HCT116 (cell line): Measurements from ENCODE around the gene C12orf75. TPM values are rescaled to one million over a fixed set of nuclear protein-coding genes. Genes with fewer than 3 reads are reported as not detected.

Source experiments
- ATAC-seq: fragments of 200-7000 bp; cut with Tn5 transposase; 2 replicates; pipeline ENCODE4 v1.9.1; 2020; ENCODE audit warnings: mild to moderate bottlenecking, moderate library complexity
- BruUV-seq: library from RNA; stranded (reverse); fragments of 400-500 nt; replicated peaks from 2 replicates; lab custom pipeline; 2021; lab: Mats Ljungman, UMichigan
- CTCF ChIA-PET: fragments of 300-600 bp; sonication (Branson Sonifier 250); formaldehyde crosslinking; loops from one replicate; lab custom pipeline; 2021; ENCODE audit warnings: antibody characterized with exemption; lab: Charles Lee
- POLR2A ChIA-PET: fragments of 300-600, 350-600 bp; sonication (Branson Sonifier 250); formaldehyde crosslinking; loops from one replicate; lab custom pipeline; 2021; ENCODE audit warnings: antibody characterized with exemption; lab: Charles Lee
- RAD21 ChIA-PET, 2 experiments: fragments of 300-600 bp; sonication (Branson Sonifier 250); formaldehyde crosslinking; loops; one replicate each; lab custom pipeline; 2023; ENCODE audit warnings: low total read pairs in 2 of 2; ENCODE audit not compliant: uncharacterized antibody in 2 of 2, unreplicated experiment in 2 of 2, low non-redundant PET in 1 of 2; lab: Charles Lee
- DNase-seq: peaks from one replicate; pipeline ENCODE4 v3.0.0-alpha.2; 2010; ENCODE audit warnings: low read depth, low spot score
- H2AFZ ChIP-seq: fragments of 200-600 bp; shearing (Covaris generic), sonication (generic); 2 replicates; pipeline ENCODE4 v1.6.1; 2017; ENCODE audit warnings: low read depth, mixed run types, mixed read lengths, antibody characterized with exemption, low read length; ENCODE audit not compliant: poor library complexity, severe bottlenecking
- H3K27ac ChIP-seq: 2 replicates; pipeline ENCODE4 v1.5.1; 2012; ENCODE audit warnings: low read depth, low read length
- H3K27me3 ChIP-seq: fragments of 200-600 bp; sonication (generic); 2 replicates; pipeline ENCODE4 v1.6.1; 2016; ENCODE audit warnings: mixed run types, low read length, mixed read lengths; ENCODE audit not compliant: insufficient read depth
- H3K36me3 ChIP-seq, 2 experiments: fragments of 200-500 bp in 1 of 2; fragments of 200-600 bp in 1 of 2; sonication (Bioruptor generic) in 1 of 2; sonication (generic) in 1 of 2; 2 replicates each; pipeline versions ENCODE4 v1.5.1 to v1.6.1; 2014 to 2016; ENCODE audit warnings: low read length in 2 of 2, inconsistent platforms in 1 of 2, mixed read lengths in 1 of 2, mixed run types in 1 of 2; ENCODE audit not compliant: insufficient read depth in 2 of 2, control insufficient read depth in 1 of 2
- H3K4me1 ChIP-seq, 2 experiments: fragments of 200-600 bp in 1 of 2; sonication (generic) in 1 of 2; 2 replicates each; pipeline versions ENCODE4 v1.5.1 to v1.6.1; 2012 to 2017; ENCODE audit warnings: low read length in 2 of 2, inconsistent platforms in 1 of 2, mild to moderate bottlenecking in 1 of 2, mixed read lengths in 1 of 2, mixed run types in 1 of 2, moderate library complexity in 1 of 2; ENCODE audit not compliant: insufficient read depth in 2 of 2, control insufficient read depth in 1 of 2
- H3K4me2 ChIP-seq: fragments of 200-600 bp; sonication (generic); 2 replicates; pipeline ENCODE4 v1.6.1; 2017; ENCODE audit warnings: mixed run types, low read length, mixed read lengths
- H3K4me3 ChIP-seq, 2 experiments: fragments of 200-600 bp in 1 of 2; sonication (generic) in 1 of 2; replicated peaks in 1 of 2; 2 replicates each; pipeline ENCODE4 v1.5.1; 2011 to 2016; ENCODE audit warnings: low read length in 2 of 2, control low read depth in 1 of 2, low read depth in 1 of 2, mild to moderate bottlenecking in 1 of 2, mixed read lengths in 1 of 2, mixed run types in 1 of 2
- H3K79me2 ChIP-seq: fragments of 200-600 bp; sonication (generic); 2 replicates; pipeline ENCODE4 v1.6.1; 2017; ENCODE audit warnings: mild to moderate bottlenecking, mixed run types, low read length, moderate library complexity, mixed read lengths; ENCODE audit not compliant: insufficient read depth
- H3K9ac ChIP-seq: fragments of 200-600 bp; sonication (generic); 2 replicates; pipeline ENCODE4 v1.6.1; 2016; ENCODE audit warnings: low read length, mixed read lengths
- H3K9me2 ChIP-seq: fragments of 200-600 bp; sonication (generic), shearing (Covaris generic); 2 replicates; pipeline ENCODE4 v1.6.1; 2017; ENCODE audit warnings: mixed run types, mild to moderate bottlenecking, moderate library complexity; ENCODE audit not compliant: insufficient read depth
- H3K9me3 ChIP-seq, 2 experiments: fragments of 200-500 bp in 1 of 2; fragments of 200-600 bp in 1 of 2; sonication (Bioruptor generic) in 1 of 2; sonication (generic) in 1 of 2; 2 replicates each; pipeline ENCODE4 v1.6.1; 2014 to 2017; ENCODE audit warnings: low read length in 2 of 2, mixed read lengths in 2 of 2, inconsistent platforms in 1 of 2, low read depth in 1 of 2, mild to moderate bottlenecking in 1 of 2, mixed run types in 1 of 2, moderate library complexity in 1 of 2; ENCODE audit not compliant: control insufficient read depth in 1 of 2, insufficient read depth in 1 of 2
- H4K20me1 ChIP-seq: fragments of 200-600 bp; sonication (generic), shearing (Covaris generic); 2 replicates; pipeline ENCODE4 v1.6.1; 2017; ENCODE audit warnings: mixed run types, mild to moderate bottlenecking, moderate library complexity; ENCODE audit not compliant: insufficient read depth
- CBX3 ChIP-seq: IDR thresholded peaks from 2 replicates; pipeline ENCODE4 v1.6.1; 2012; ENCODE audit warnings: low read depth
- CTCF ChIP-seq, 3 experiments: fragments of 200-600 bp in 1 of 3; sonication (generic) in 1 of 3; IDR thresholded peaks in 2 of 3; conservative IDR thresholded peaks in 1 of 3; 2 replicates each; pipeline ENCODE4 v1.5.1; 2012 to 2017; ENCODE audit warnings: low read depth in 2 of 3, low read length in 2 of 3, antibody characterized with exemption in 1 of 3, borderline replicate concordance in 1 of 3, control low read depth in 1 of 3, mild to moderate bottlenecking in 1 of 3, mixed read lengths in 1 of 3, mixed run types in 1 of 3, moderate library complexity in 1 of 3; ENCODE audit not compliant: insufficient read depth in 1 of 3
- ELF1 ChIP-seq: IDR thresholded peaks from 2 replicates; pipeline ENCODE4 v1.6.1; 2012; ENCODE audit warnings: low read depth, borderline replicate concordance
- EZH2phosphoT487 ChIP-seq: fragments of 200-600 bp; IDR thresholded peaks from 2 replicates; pipeline ENCODE4 v1.6.1; 2018; ENCODE audit warnings: antibody characterized with exemption, borderline replicate concordance
- FOSL1 ChIP-seq: IDR thresholded peaks from 2 replicates; pipeline ENCODE4 v1.6.1; 2012; ENCODE audit warnings: low read depth
- POLR2A ChIP-seq: IDR thresholded peaks from 2 replicates; pipeline ENCODE4 v1.7.0; 2011; ENCODE audit warnings: borderline replicate concordance; ENCODE audit not compliant: insufficient read depth, insufficient read length; ENCODE audit errors: extremely low read depth
- POLR2AphosphoS5 ChIP-seq: IDR thresholded peaks from 2 replicates; pipeline ENCODE4 v1.6.1; 2011; ENCODE audit warnings: mild to moderate bottlenecking, low read depth, low read length, moderate library complexity
- REST ChIP-seq: IDR thresholded peaks from 2 replicates; pipeline ENCODE4 v1.6.1; 2012; ENCODE audit warnings: low read depth
- SIN3A ChIP-seq: IDR thresholded peaks from 2 replicates; pipeline ENCODE4 v1.6.1; 2012; ENCODE audit warnings: low read depth
- YY1 ChIP-seq: IDR thresholded peaks from 2 replicates; pipeline ENCODE4 v1.6.1; 2011; ENCODE audit warnings: low read length, low read depth, moderate library complexity, mild to moderate bottlenecking; ENCODE audit not compliant: insufficient replicate concordance; ENCODE audit errors: extremely low read depth
- ZFX ChIP-seq: fragments of 450-650 bp; IDR thresholded peaks from 2 replicates; pipeline ENCODE4 v1.6.1; 2017
- ZNF274 ChIP-seq: fragments of 200-500 bp; sonication (Bioruptor generic); IDR thresholded peaks from 2 replicates; pipeline ENCODE4 v1.6.1; 2014; ENCODE audit warnings: mild to moderate bottlenecking, low read depth, low read length, inconsistent platforms
- intact Hi-C: fragments of 100-400 bp; cut with micrococcal nuclease; formaldehyde crosslinking; loops from 2 replicates; pipeline ENCODE4 v1.10.0; 2022
- total RNA-seq: library from RNA; stranded (reverse); gene quantifications from one replicate; pipeline ENCODE4 v1.2.1, GENCODE V29; 2021; ENCODE audit not compliant: unreplicated experiment

Gene C12orf75
- total RNA-seq, 1 experiment from 2014 or later, result 81.0 TPM

- TF ChIP-seq POLR2AphosphoS5, result no peak
Observed at GRCh38 chr12:105315130-105315529, 15.4 kb upstream of the C12orf75 start (continued).

DNA sequence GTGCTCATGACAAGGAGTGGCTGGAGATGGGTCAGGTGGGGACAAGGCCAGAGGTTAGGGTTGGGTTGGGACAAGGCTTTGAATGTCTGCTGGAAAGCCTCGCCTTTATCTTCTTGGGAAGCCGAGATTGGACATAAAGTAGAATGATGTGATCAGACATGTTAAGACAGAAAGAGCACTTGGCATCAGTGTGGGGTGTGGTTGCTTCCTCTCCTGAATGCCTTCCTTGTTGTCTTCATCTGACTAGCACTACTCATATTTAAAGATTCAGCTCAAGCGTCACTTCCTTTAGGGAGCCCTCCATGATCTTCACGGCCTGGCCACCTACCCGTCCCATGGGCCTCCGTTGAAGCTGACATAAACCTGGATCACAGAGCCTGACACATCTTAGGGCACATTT, 14.8 kb upstream of the C12orf75 start:
- no peak for ATAC-seq
- H3K9ac ChIP-seq, result no peak overlapping the region
- no peaks in the 10 kb centered on the region for H3K79me2 ChIP-seq
- H3K27me3 ChIP-seq, result no peaks in the 10 kb centered on the region
- H3K36me3 ChIP-seq, result no peaks in the 10 kb centered on the region
- CTCF ChIA-PET, result no interaction called here
- no peaks in the 10 kb centered on the region for H4K20me1 ChIP-seq
- H3K4me3 ChIP-seq, result no peak overlapping the region
- no peaks in the 10 kb centered on the region for H3K4me1 ChIP-seq
- no peak for DNase-seq
- TF ChIP-seq FOSL1 (no peak), POLR2A (no peak), SIN3A (no peak)
- TF ChIP-seq, all 23 proteins: peak for 0
- BruUV-seq, result no TSS peak
- ChIA-PET POLR2A (no interaction called here), RAD21 (no interaction called here)
- H3K27ac ChIP-seq, result no peak overlapping the region
- no peak overlapping the region for H2AFZ ChIP-seq
- H3K4me2 ChIP-seq, result no peak overlapping the region
- no peaks in the 10 kb centered on the region for H3K9me2 ChIP-seq
- intact Hi-C loops, result no loop called here
- no peaks in the 10 kb centered on the region for H3K9me3 ChIP-seq

- ChIA-PET POLR2A (no interaction called here), RAD21 (no interaction called here), CTCF (no interaction called here)
- no peak overlapping the region for H3K27ac ChIP-seq
- no peaks in the 10 kb centered on the region for H3K36me3 ChIP-seq
- no peak for DNase-seq
- no peak overlapping the region for H2AFZ ChIP-seq
- H4K20me1 ChIP-seq, result no peaks in the 10 kb centered on the region
- intact Hi-C loops, result no loop called here
- no peak overlapping the region for H3K9ac ChIP-seq
- H3K4me2 ChIP-seq, result no peak overlapping the region
- no peaks in the 10 kb centered on the region for H3K4me1 ChIP-seq
- no peak overlapping the region for H3K4me3 ChIP-seq
- H3K27me3 ChIP-seq, result no peaks in the 10 kb centered on the region
- no TSS peak for BruUV-seq
- H3K9me3 ChIP-seq, result no peaks in the 10 kb centered on the region
- H3K9me2 ChIP-seq, result no peaks in the 10 kb centered on the region
- no peaks in the 10 kb centered on the region for H3K79me2 ChIP-seq
- no peak for ATAC-seq
- TF ChIP-seq ZFX (no peak), POLR2AphosphoS5 (no peak), SIN3A (no peak), CBX3 (no peak), EZH2phosphoT487 (no peak), ZNF274 (no peak), REST (no peak), ELF1 (no peak), YY1 (no peak), CTCF (IDR thresholded peaks at IDR 0.05 in 2 of 3, conservative IDR thresholded peaks at IDR 0.05 in 1 of 3; ENCODE audit: borderline replicate concordance in 1 of 3, insufficient read depth in 1 of 3, low read depth in 2 of 3, low read length in 2 of 3) (no peak)
Observed at GRCh38 chr12:105316931-105317852, 13.3 kb upstream of the C12orf75 start.
